GM23338 (cell line): ENCODE measurements around the gene PCNT. TPM values are rescaled to one million over a fixed set of nuclear protein-coding genes. Genes with fewer than 3 reads are reported as not detected.

Source experiments
- ATAC-seq: fragments of 200-7000 bp; cut with Tn5 transposase; 3 replicates; pipeline ENCODE4 v1.9.1; 2020
- DNase-seq: peaks from one replicate; pipeline ENCODE4 v3.0.0-alpha.2; 2015; ENCODE audit warnings: low spot score
- H2AFZ ChIP-seq: fragments of 200-600 bp; sonication (generic); 2 replicates; pipeline ENCODE4 v1.8.0; 2016; ENCODE audit warnings: antibody characterized with exemption, mild to moderate bottlenecking, moderate library complexity
- H3F3A ChIP-seq: fragments of 200-600 bp; sonication (generic); replicated peaks from 2 replicates; pipeline ENCODE4 v1.8.0; 2017; ENCODE audit warnings: antibody characterized with exemption, mixed run types, low read depth
- H3K27ac ChIP-seq: fragments of 200-600 bp; sonication (generic); 2 replicates; pipeline ENCODE4 v1.6.1; 2016; ENCODE audit warnings: low read depth
- H3K27me3 ChIP-seq: fragments of 200-600 bp; sonication (generic); 2 replicates; pipeline ENCODE4 v1.8.0; 2016; ENCODE audit warnings: mild to moderate bottlenecking, mixed run types, moderate library complexity; ENCODE audit not compliant: insufficient read depth
- H3K36me3 ChIP-seq: fragments of 200-600 bp; sonication (generic); 2 replicates; pipeline ENCODE4 v1.8.0; 2016; ENCODE audit warnings: mild to moderate bottlenecking; ENCODE audit not compliant: insufficient read depth
- H3K4me1 ChIP-seq: fragments of 200-600 bp; sonication (generic); 2 replicates; pipeline ENCODE4 v1.8.0; 2016; ENCODE audit warnings: mild to moderate bottlenecking, moderate library complexity; ENCODE audit not compliant: insufficient read depth
- H3K4me2 ChIP-seq: fragments of 200-600 bp; sonication (generic); 2 replicates; pipeline ENCODE4 v1.7.1; 2017; ENCODE audit warnings: mixed run types
- H3K4me3 ChIP-seq: fragments of 200-600 bp; sonication (generic); 2 replicates; pipeline ENCODE4 v1.6.1; 2016; ENCODE audit warnings: mixed run types
- H3K79me2 ChIP-seq: fragments of 200-600 bp; sonication (generic); replicated peaks from 2 replicates; pipeline ENCODE4 v1.8.0; 2017; ENCODE audit warnings: mild to moderate bottlenecking; ENCODE audit not compliant: insufficient read depth
- H3K9me2 ChIP-seq: fragments of 200-600 bp; sonication (generic); 2 replicates; pipeline ENCODE4 v1.8.0; 2017; ENCODE audit not compliant: insufficient read depth
- H4K20me1 ChIP-seq: fragments of 200-600 bp; sonication (generic); replicated peaks from 2 replicates; pipeline ENCODE4 v1.8.0; 2017; ENCODE audit warnings: mild to moderate bottlenecking; ENCODE audit not compliant: insufficient read depth
- H3K27ac Mint-ChIP-seq: 2 replicates; pipeline ENCODE4 v1.8.0; 2020; ENCODE audit warnings: inconsistent platforms, mild to moderate bottlenecking, moderate library complexity, mixed read lengths
- H3K27me3 Mint-ChIP-seq: 3 replicates; pipeline ENCODE4 v1.8.0; 2022; ENCODE audit warnings: low read depth, mild to moderate bottlenecking, moderate library complexity, mixed read lengths, inconsistent platforms; ENCODE audit not compliant: insufficient read depth, poor library complexity
- H3K36me3 Mint-ChIP-seq: 3 replicates; pipeline ENCODE4 v1.8.0; 2021; ENCODE audit warnings: low read depth, mild to moderate bottlenecking, inconsistent platforms, moderate library complexity, mixed read lengths
- H3K4me1 Mint-ChIP-seq: 3 replicates; pipeline ENCODE4 v1.8.0; 2020; ENCODE audit warnings: mild to moderate bottlenecking, inconsistent platforms, mixed read lengths
- H3K4me3 Mint-ChIP-seq: 3 replicates; pipeline ENCODE4 v1.8.0; 2021; ENCODE audit warnings: moderate library complexity, mild to moderate bottlenecking, inconsistent platforms, mixed read lengths
- H3K9me3 Mint-ChIP-seq: 3 replicates; pipeline ENCODE4 v1.8.0; 2020; ENCODE audit warnings: moderate library complexity, mild to moderate bottlenecking, inconsistent platforms, mixed read lengths
- CTCF ChIP-seq, 2 experiments: fragments of 200-600 bp in 1 of 2; sonication (generic) in 1 of 2; conservative IDR thresholded peaks; 2 replicates each; pipeline versions ENCODE4 v1.5.1 to v1.6.1; 2016 to 2017; ENCODE audit warnings: antibody characterized with exemption in 2 of 2, low read depth in 2 of 2, mild to moderate bottlenecking in 2 of 2, moderate library complexity in 1 of 2
- EZH2 ChIP-seq: fragments of 200-600 bp; sonication (generic); IDR thresholded peaks from one replicate; pipeline ENCODE4 v1.8.0; 2017; ENCODE audit warnings: antibody characterized with exemption, mild to moderate bottlenecking, low read depth; ENCODE audit not compliant: unreplicated experiment
- POLR2AphosphoS5 ChIP-seq: IDR thresholded peaks from 2 replicates; pipeline ENCODE4 v1.6.1; 2016; ENCODE audit warnings: antibody characterized with exemption, low read depth
- ZNF114 ChIP-seq: fragments of 250-450 bp; sonication (Bioruptor Pico); IDR thresholded peaks from 2 replicates; pipeline ENCODE4 v1.5.0; 2020; ENCODE audit warnings: mild to moderate bottlenecking, moderate library complexity
- polyA plus RNA-seq: library from polyadenylated mRNA; unstranded; fragments of >200 nt; fragmentation: Nextera tagmentation; extraction: Ambion mirVana; gene quantifications from 2 replicates; pipeline ENCODE4 v1.2.1, GENCODE V29; 2016
- total RNA-seq: library from RNA; depleted of rRNA; stranded (reverse); fragments of >200 nt; shearing (Covaris generic); gene quantifications from 2 replicates; pipeline ENCODE4 v1.2.3, GENCODE V29; 2014
- TF ChIP-seq, protein P1 (sequence below): IDR thresholded peaks from one replicate; pipeline ENCODE4 v1.6.1; 2018; ENCODE audit warnings: antibody characterized with exemption; ENCODE audit not compliant: unreplicated experiment

The PCNT gene
- total and polyA plus RNA-seq, 2 experiments from 2014 or later, result 39.6 to 46.1 TPM

DNA sequence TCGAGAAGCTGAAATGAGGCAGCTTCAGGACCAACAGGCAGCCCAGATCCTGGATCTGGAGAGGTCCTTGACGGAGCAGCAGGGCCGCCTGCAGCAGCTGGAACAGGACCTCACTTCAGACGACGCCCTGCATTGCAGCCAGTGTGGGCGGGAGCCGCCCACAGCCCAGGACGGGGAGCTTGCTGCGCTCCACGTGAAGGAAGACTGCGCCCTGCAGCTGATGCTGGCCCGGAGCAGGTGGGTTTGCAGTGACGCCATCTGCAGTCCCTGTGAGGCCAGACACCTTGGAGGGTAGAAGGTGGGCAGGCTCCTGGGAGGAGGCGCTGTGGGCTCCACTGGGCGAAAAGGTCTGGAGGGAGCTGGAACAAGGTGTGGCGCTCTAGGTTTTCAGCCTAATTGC is 39.7 kb downstream of the PCNT start:
- H3K36me3 Mint-ChIP-seq, result peaks cover 76% of the 10 kb centered on the region
- H3K9me3 Mint-ChIP-seq, result peaks cover 8% of the 10 kb centered on the region; the same call in 2 of the 3 replicates
- no peak overlapping the region for H2AFZ ChIP-seq
- ATAC-seq, result peak; percentile 32; the same call in 2 of the 3 replicates
- no peak overlapping the region for H3K4me3 Mint-ChIP-seq
- no peaks in the 10 kb centered on the region for H3K4me1 ChIP-seq
- H3K27ac Mint-ChIP-seq, result no peak overlapping the region
- TF ChIP-seq POLR2AphosphoS5, result no peak
- TF ChIP-seq ZNF114, result no peak
- TF ChIP-seq CTCF (conservative IDR thresholded peaks at IDR 0.05; ENCODE audit: low read depth in 2 of 2), result 0 out of 4 replicates have a peak, but pooled peaks of 1 of the 2 experiments have one; percentile 19
- TF ChIP-seq, protein P1, sequence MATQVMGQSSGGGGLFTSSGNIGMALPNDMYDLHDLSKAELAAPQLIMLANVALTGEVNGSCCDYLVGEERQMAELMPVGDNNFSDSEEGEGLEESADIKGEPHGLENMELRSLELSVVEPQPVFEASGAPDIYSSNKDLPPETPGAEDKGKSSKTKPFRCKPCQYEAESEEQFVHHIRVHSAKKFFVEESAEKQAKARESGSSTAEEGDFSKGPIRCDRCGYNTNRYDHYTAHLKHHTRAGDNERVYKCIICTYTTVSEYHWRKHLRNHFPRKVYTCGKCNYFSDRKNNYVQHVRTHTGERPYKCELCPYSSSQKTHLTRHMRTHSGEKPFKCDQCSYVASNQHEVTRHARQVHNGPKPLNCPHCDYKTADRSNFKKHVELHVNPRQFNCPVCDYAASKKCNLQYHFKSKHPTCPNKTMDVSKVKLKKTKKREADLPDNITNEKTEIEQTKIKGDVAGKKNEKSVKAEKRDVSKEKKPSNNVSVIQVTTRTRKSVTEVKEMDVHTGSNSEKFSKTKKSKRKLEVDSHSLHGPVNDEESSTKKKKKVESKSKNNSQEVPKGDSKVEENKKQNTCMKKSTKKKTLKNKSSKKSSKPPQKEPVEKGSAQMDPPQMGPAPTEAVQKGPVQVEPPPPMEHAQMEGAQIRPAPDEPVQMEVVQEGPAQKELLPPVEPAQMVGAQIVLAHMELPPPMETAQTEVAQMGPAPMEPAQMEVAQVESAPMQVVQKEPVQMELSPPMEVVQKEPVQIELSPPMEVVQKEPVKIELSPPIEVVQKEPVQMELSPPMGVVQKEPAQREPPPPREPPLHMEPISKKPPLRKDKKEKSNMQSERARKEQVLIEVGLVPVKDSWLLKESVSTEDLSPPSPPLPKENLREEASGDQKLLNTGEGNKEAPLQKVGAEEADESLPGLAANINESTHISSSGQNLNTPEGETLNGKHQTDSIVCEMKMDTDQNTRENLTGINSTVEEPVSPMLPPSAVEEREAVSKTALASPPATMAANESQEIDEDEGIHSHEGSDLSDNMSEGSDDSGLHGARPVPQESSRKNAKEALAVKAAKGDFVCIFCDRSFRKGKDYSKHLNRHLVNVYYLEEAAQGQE, result no peak
- DNase-seq, result no peak
- H3K4me3 ChIP-seq, result no peak overlapping the region
- H3K79me2 ChIP-seq, result peaks cover 24% of the 10 kb centered on the region
- H3F3A ChIP-seq, result 0 out of 2 replicates have a peak, but pooled peaks cover 7% of the 10 kb centered on the region
- no peaks in the 10 kb centered on the region for H3K4me1 Mint-ChIP-seq
- peaks cover 7% of the 10 kb centered on the region; the same call in 1 of the 2 replicates for H3K36me3 ChIP-seq
- H3K27ac ChIP-seq, result no peak overlapping the region
- H4K20me1 ChIP-seq, result no peaks in the 10 kb centered on the region; the same call in 1 of the 2 replicates
- peaks cover 15% of the 10 kb centered on the region for H3K27me3 Mint-ChIP-seq
- no peaks in the 10 kb centered on the region for H3K9me2 ChIP-seq
- H3K4me2 ChIP-seq, result no peak overlapping the region
- no peaks in the 10 kb centered on the region for H3K27me3 ChIP-seq

DNA sequence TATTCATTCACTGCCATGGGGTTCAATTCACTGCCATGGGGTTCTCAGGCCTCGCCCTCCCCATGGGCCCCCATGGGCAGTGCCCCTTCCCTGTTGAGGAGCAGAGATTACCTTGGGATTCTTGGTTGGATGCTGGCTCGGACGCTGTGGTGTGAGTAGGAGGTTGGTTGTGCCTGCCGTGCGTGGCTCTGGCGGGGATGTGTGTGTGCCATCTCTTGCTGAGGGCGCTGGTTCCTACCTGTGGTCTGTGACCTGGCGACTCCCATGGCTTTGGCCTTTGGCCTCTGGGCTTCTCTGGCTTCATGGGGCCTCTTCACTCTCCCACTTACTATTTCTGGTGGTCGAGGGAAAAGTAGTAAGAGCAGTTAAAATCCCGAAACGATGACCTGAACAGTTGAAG is 42.1 kb downstream of the PCNT start:
- no peak overlapping the region for H3K27ac Mint-ChIP-seq
- peaks cover 68% of the 10 kb centered on the region for H3K36me3 Mint-ChIP-seq
- H3F3A ChIP-seq, result 0 out of 2 replicates have a peak, but pooled peaks cover 7% of the 10 kb centered on the region
- no peaks in the 10 kb centered on the region for H3K27me3 ChIP-seq
- ATAC-seq (no peak), DNase-seq (no peak)
- H3K4me3 Mint-ChIP-seq, result no peak overlapping the region
- H3K9me3 Mint-ChIP-seq, result peaks cover 8% of the 10 kb centered on the region; the same call in 2 of the 3 replicates
- no peak overlapping the region for H3K4me3 ChIP-seq
- H3K4me1 ChIP-seq, result no peaks in the 10 kb centered on the region
- no peaks in the 10 kb centered on the region for H3K4me1 Mint-ChIP-seq
- peaks cover 7% of the 10 kb centered on the region; the same call in 1 of the 2 replicates for H3K36me3 ChIP-seq
- H3K27me3 Mint-ChIP-seq, result peaks cover 19% of the 10 kb centered on the region
- H3K4me2 ChIP-seq, result no peak overlapping the region
- no peaks in the 10 kb centered on the region; the same call in 1 of the 2 replicates for H4K20me1 ChIP-seq
- H3K9me2 ChIP-seq, result no peaks in the 10 kb centered on the region
- TF ChIP-seq ZNF114, result no peak
- TF ChIP-seq EZH2, result no peak
- H3K79me2 ChIP-seq, result peaks cover 31% of the 10 kb centered on the region
- H2AFZ ChIP-seq, result no peak overlapping the region
- H3K27ac ChIP-seq, result no peak overlapping the region
